HepG2 (cell line): Measurements from ENCODE around the gene HELZ. TPM values are rescaled to one million over a fixed set of nuclear protein-coding genes. Genes with fewer than 3 reads are reported as not detected.

Source experiments
- ATAC-seq: fragments of 200-7000 bp; cut with Tn5 transposase; 3 replicates; pipeline ENCODE4 v1.9.1; 2020; ENCODE audit warnings: mild to moderate bottlenecking, moderate library complexity
- BruUV-seq: library from RNA; stranded (reverse); fragments of 400-500 nt; replicated peaks from 2 replicates; lab custom pipeline; 2021; lab: Mats Ljungman, UMichigan
- CTCF ChIA-PET: fragments of 300-600 bp; formaldehyde crosslinking; extraction: SDS; loops from one replicate; lab custom pipeline; 2021; ENCODE audit warnings: low total read pairs, inconsistent platforms, low intra/inter-chr PET ratio; lab: Yijun Ruan, JAX
- POLR2A ChIA-PET: fragments of 350-600 bp; sonication (Branson Sonifier 250); formaldehyde crosslinking; loops from one replicate; lab custom pipeline; 2020; ENCODE audit warnings: antibody characterized with exemption, inconsistent platforms; lab: Yijun Ruan, JAX
- DNase-seq: peaks from one replicate; pipeline ENCODE4 v3.0.0-alpha.2; 2015; ENCODE audit warnings: low spot score
- FAIRE-seq: peaks from 3 replicates; lab custom pipeline; 2011; peaks lifted over from hg19 to GRCh38; lab: Jason Lieb, UNC
- H2AFZ ChIP-seq: one replicate; pipeline ENCODE4 v1.6.1; 2011; ENCODE audit warnings: low read length, inconsistent platforms
- H3K27ac ChIP-seq: fragments of 300-600 bp; 3 replicates; pipeline ENCODE4 v1.8.0; 2011; ENCODE audit warnings: mixed run types, mild to moderate bottlenecking, mixed read lengths, low read length, inconsistent platforms; ENCODE audit not compliant: insufficient read depth; ENCODE audit errors: extremely low read length
- H3K27me3 ChIP-seq, 2 experiments: fragments of 200-600 bp in 1 of 2; 2 replicates in 1 of 2; 3 replicates in 1 of 2; pipeline versions ENCODE4 v1.6.0 to v1.8.0; 2011; ENCODE audit warnings: low read length in 2 of 2, mild to moderate bottlenecking in 2 of 2, moderate library complexity in 2 of 2, inconsistent platforms in 1 of 2; ENCODE audit not compliant: insufficient read depth in 2 of 2, control insufficient read depth in 1 of 2
- H3K36me3 ChIP-seq, 2 experiments: fragments of 200-600 bp in 1 of 2; replicated peaks in 1 of 2; 2 replicates in 1 of 2; 3 replicates in 1 of 2; pipeline versions ENCODE4 v1.5.1 to v1.8.0; 2011; ENCODE audit warnings: low read length in 2 of 2, inconsistent platforms in 1 of 2; ENCODE audit not compliant: insufficient read depth in 2 of 2, control insufficient read depth in 1 of 2
- H3K4me1 ChIP-seq: 2 replicates; pipeline ENCODE4 v1.5.1; 2012; ENCODE audit warnings: low read length, inconsistent platforms; ENCODE audit not compliant: insufficient read depth
- H3K4me2 ChIP-seq: 2 replicates; pipeline ENCODE4 v1.6.0; 2011; ENCODE audit warnings: low read depth, low read length, inconsistent platforms
- H3K4me3 ChIP-seq, 3 experiments: fragments of 200-600 bp in 1 of 3; sonication (generic), shearing (Covaris generic) in 1 of 3; replicated peaks in 1 of 3; 2 replicates each; pipeline ENCODE4 v1.5.1; 2011 to 2016; ENCODE audit warnings: low read length in 3 of 3, inconsistent platforms in 2 of 3, low read depth in 2 of 3, mild to moderate bottlenecking in 2 of 3, control low read depth in 1 of 3, mixed read lengths in 1 of 3; ENCODE audit not compliant: insufficient read depth in 1 of 3
- H3K79me2 ChIP-seq: one replicate; pipeline ENCODE4 v1.6.1; 2011; ENCODE audit warnings: low read length, inconsistent platforms; ENCODE audit not compliant: insufficient read depth
- H3K9ac ChIP-seq: 2 replicates; pipeline ENCODE4 v1.6.0; 2011; ENCODE audit warnings: mild to moderate bottlenecking, low read depth, low read length, inconsistent platforms; ENCODE audit not compliant: insufficient read depth
- H3K9me3 ChIP-seq: 2 replicates; pipeline ENCODE4 v1.5.1; 2012; ENCODE audit warnings: mild to moderate bottlenecking, low read length
- H4K20me1 ChIP-seq: 2 replicates; pipeline ENCODE4 v1.6.0; 2011; ENCODE audit warnings: inconsistent platforms, mild to moderate bottlenecking, low read length, moderate library complexity; ENCODE audit not compliant: insufficient read depth
- AGO2 ChIP-seq: fragments of 200-400 bp; formaldehyde crosslinking; optimal IDR thresholded peaks from 2 replicates; pipeline ENCODE3; 2017; ENCODE audit warnings: mild to moderate bottlenecking, low read depth, low read length, moderate library complexity
- FOXJ3 ChIP-seq: sonication (generic); formaldehyde crosslinking; IDR thresholded peaks from 2 replicates; pipeline ENCODE4 v1.4.0; 2020; ENCODE audit warnings: missing genetic modification reagents, mild to moderate bottlenecking, borderline replicate concordance
- HOXA7 ChIP-seq: sonication (generic); formaldehyde crosslinking; IDR thresholded peaks from 2 replicates; pipeline ENCODE4 v1.8.1; 2022; ENCODE audit warnings: mild to moderate bottlenecking, missing genetic modification reagents, moderate library complexity
- NFRKB ChIP-seq: fragments of 450-650 bp; IDR thresholded peaks from 2 replicates; pipeline ENCODE4 v1.6.1; 2017
- PRMT3 ChIP-seq: sonication (generic); formaldehyde crosslinking; IDR thresholded peaks from 2 replicates; pipeline ENCODE4 v1.8.1; 2022; ENCODE audit warnings: low read depth, mild to moderate bottlenecking, moderate library complexity, missing genetic modification reagents, borderline replicate concordance
- ZNF674 ChIP-seq: sonication (generic); formaldehyde crosslinking; IDR thresholded peaks from 2 replicates; pipeline ENCODE4 v1.5.0; 2020; ENCODE audit warnings: low read depth, mild to moderate bottlenecking, missing genetic modification reagents
- WGBS: methylation state at CpG from one replicate; pipeline ENCODE4 v1.1.6; 2017; ENCODE audit warnings: low lambda C conversion rate; 5-methylcytosine and 5-hydroxymethylcytosine counted together
- in situ Hi-C: cut with HindIII; loops from 2 replicates; pipeline ENCODE4 v1.10.0; 2017; ENCODE audit warnings: low pct_unique_long_range_greater_than_20kb; ENCODE audit not compliant: extremely low pct_ligation_motif_present
- intact Hi-C: fragments of 100-400 bp; cut with micrococcal nuclease; formaldehyde crosslinking; loops from one replicate; pipeline ENCODE4 v1.10.0; 2022; ENCODE audit not compliant: unreplicated experiment
- polyA plus RNA-seq, 8 experiments: library from polyadenylated mRNA; depleted of rRNA in 3 of 8; stranded (reverse) in 7 of 8; unstranded in 1 of 8; fragments of >200 nt; fragmentation: Illumina TruSeq in 4 of 8; extraction: Trizol in 4 of 8; gene quantifications; 2 replicates each; pipeline versions ENCODE4 v1.2.1 to v1.2.3, GENCODE V29; 2011 to 2016; ENCODE audit warnings: low read depth in 4 of 8, missing spikeins in 1 of 8, mixed read lengths in 1 of 8; ENCODE audit not compliant: insufficient read depth in 1 of 8
- total RNA-seq, 5 experiments: library from RNA; depleted of rRNA; stranded (reverse); fragments of >200 nt; fragmentation: Illumina TruSeq; extraction: Trizol; gene quantifications; 2 replicates each; pipeline ENCODE4 v1.2.3, GENCODE V29; 2016; ENCODE audit warnings: low read depth in 1 of 5
- TF ChIP-seq, protein P1 (sequence below): IDR thresholded peaks from 2 replicates; pipeline ENCODE4 v1.6.1; 2016; ENCODE audit warnings: missing biosample characterization, missing genetic modification reagents, low read depth
- TF ChIP-seq, protein P2 (sequence below): IDR thresholded peaks from 2 replicates; pipeline ENCODE4 v1.4.0; 2020; ENCODE audit warnings: mild to moderate bottlenecking, missing genetic modification reagents
- TF ChIP-seq, protein P3 (sequence below): sonication (generic); formaldehyde crosslinking; IDR thresholded peaks from 2 replicates; pipeline ENCODE4 v1.8.1; 2022; ENCODE audit warnings: low read depth, mild to moderate bottlenecking, missing genetic modification reagents

Gene HELZ
- total and polyA plus RNA-seq, 2 of the 13 experiments (the other 11 are each of a cell fraction or from before 2014, with no cell fraction given) = 35.3 to 52.4 TPM

DNA sequence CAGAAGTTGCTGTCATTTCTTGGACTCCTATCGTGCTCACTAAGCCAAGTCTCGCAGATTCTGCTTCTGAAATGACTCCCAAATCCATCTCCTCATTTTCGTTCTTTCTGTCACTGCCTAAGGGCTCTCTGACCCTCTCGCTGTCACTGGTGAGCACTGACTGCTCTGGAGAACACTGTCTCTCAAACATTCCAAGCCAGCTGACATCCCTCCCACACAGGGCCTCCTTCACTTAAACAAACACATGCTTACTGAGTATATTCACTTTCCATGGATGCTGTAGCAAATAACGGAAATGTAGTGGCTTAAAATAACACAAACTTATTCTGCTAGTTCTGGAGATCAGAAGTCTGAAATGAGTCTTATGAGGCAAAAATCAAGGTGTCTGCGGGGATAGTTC lies 181.9 kb downstream of the HELZ start:
- Histone ChIP-seq H3K4me3 (no peak overlapping the region), H3K79me2 (no peaks in the 10 kb centered on the region), H3K27me3 (no peaks in the 10 kb centered on the region), H3K27ac (no peak overlapping the region), H3K4me2 (no peak overlapping the region), H3K4me1 (peaks cover 15% of the 10 kb centered on the region), H3K36me3 (no peaks in the 10 kb centered on the region), H3K9ac (no peak overlapping the region), H2AFZ (no peak overlapping the region), H3K9me3 (no peaks in the 10 kb centered on the region), H4K20me1 (no peaks in the 10 kb centered on the region)
- FAIRE-seq (no peak), ATAC-seq (peak; percentile 43), DNase-seq (no peak)
- WGBS = 76% methylated on average over 6 of the region's 6 CpGs
- CTCF ChIA-PET = no interaction called here
- BruUV-seq = no TSS peak
- in situ Hi-C loops (no loop called here), intact Hi-C loops (no loop called here)
- POLR2A ChIA-PET = no interaction called here
- TF ChIP-seq, protein P1, sequence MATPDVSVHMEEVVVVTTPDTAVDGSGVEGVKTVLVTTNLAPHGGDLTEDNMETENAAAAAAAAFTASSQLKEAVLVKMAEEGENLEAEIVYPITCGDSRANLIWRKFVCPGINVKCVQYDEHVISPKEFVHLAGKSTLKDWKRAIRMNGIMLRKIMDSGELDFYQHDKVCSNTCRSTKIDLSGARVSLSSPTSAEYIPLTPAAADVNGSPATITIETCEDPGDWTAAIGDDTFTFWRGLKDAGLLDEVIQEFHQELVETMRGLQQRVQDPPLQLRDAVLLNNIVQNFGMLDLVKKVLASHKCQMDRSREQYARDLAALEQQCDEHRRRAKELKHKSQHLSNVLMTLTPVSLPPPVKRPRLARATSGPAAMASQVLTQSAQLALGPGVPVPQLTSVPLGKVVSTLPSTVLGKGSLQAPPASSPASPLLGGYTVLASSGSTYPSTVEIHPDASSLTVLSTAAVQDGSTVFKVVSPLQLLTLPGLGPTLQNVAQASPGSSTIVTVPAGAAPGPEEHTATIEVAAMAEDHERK (CRISPR knock-in tag) = no peak
- TF ChIP-seq, protein P2, sequence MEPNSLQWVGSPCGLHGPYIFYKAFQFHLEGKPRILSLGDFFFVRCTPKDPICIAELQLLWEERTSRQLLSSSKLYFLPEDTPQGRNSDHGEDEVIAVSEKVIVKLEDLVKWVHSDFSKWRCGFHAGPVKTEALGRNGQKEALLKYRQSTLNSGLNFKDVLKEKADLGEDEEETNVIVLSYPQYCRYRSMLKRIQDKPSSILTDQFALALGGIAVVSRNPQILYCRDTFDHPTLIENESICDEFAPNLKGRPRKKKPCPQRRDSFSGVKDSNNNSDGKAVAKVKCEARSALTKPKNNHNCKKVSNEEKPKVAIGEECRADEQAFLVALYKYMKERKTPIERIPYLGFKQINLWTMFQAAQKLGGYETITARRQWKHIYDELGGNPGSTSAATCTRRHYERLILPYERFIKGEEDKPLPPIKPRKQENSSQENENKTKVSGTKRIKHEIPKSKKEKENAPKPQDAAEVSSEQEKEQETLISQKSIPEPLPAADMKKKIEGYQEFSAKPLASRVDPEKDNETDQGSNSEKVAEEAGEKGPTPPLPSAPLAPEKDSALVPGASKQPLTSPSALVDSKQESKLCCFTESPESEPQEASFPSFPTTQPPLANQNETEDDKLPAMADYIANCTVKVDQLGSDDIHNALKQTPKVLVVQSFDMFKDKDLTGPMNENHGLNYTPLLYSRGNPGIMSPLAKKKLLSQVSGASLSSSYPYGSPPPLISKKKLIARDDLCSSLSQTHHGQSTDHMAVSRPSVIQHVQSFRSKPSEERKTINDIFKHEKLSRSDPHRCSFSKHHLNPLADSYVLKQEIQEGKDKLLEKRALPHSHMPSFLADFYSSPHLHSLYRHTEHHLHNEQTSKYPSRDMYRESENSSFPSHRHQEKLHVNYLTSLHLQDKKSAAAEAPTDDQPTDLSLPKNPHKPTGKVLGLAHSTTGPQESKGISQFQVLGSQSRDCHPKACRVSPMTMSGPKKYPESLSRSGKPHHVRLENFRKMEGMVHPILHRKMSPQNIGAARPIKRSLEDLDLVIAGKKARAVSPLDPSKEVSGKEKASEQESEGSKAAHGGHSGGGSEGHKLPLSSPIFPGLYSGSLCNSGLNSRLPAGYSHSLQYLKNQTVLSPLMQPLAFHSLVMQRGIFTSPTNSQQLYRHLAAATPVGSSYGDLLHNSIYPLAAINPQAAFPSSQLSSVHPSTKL (CRISPR knock-in tag) = no peak
- TF ChIP-seq, protein P3, sequence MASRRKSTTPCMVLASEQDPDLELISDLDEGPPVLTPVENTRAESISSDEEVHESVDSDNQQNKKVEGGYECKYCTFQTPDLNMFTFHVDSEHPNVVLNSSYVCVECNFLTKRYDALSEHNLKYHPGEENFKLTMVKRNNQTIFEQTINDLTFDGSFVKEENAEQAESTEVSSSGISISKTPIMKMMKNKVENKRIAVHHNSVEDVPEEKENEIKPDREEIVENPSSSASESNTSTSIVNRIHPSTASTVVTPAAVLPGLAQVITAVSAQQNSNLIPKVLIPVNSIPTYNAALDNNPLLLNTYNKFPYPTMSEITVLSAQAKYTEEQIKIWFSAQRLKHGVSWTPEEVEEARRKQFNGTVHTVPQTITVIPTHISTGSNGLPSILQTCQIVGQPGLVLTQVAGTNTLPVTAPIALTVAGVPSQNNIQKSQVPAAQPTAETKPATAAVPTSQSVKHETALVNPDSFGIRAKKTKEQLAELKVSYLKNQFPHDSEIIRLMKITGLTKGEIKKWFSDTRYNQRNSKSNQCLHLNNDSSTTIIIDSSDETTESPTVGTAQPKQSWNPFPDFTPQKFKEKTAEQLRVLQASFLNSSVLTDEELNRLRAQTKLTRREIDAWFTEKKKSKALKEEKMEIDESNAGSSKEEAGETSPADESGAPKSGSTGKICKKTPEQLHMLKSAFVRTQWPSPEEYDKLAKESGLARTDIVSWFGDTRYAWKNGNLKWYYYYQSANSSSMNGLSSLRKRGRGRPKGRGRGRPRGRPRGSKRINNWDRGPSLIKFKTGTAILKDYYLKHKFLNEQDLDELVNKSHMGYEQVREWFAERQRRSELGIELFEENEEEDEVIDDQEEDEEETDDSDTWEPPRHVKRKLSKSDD (CRISPR knock-in tag) = no peak
- no peak for TF ChIP-seq ZNF674 (CRISPR knock-in tag)
- no peak for TF ChIP-seq FOXJ3 (CRISPR knock-in tag)
- no peak for TF ChIP-seq AGO2
- TF ChIP-seq NFRKB = no peak
- no peak for TF ChIP-seq HOXA7 (CRISPR knock-in tag)
- no peak for TF ChIP-seq PRMT3
